Ishikawa (cell line): ENCODE data around the gene ERVMER34-1.

Experiments used
- CEBPB ChIP-seq: IDR thresholded peaks from 2 replicates; pipeline ENCODE4 v1.6.1; 2012
- CREB1 ChIP-seq: IDR thresholded peaks from 2 replicates; pipeline ENCODE4 v1.6.1; 2012; ENCODE audit warnings: low read depth
- EGR1 ChIP-seq: IDR thresholded peaks from 2 replicates; pipeline ENCODE4 v1.6.1; 2012
- EP300 ChIP-seq: IDR thresholded peaks from 2 replicates; pipeline ENCODE4 v1.6.1; 2012; ENCODE audit warnings: borderline replicate concordance
- FOXM1 ChIP-seq: IDR thresholded peaks from 2 replicates; pipeline ENCODE4 v1.6.1; 2012; ENCODE audit warnings: low read depth, borderline replicate concordance
- MAX ChIP-seq: IDR thresholded peaks from 2 replicates; pipeline ENCODE4 v1.6.1; 2012
- NFIC ChIP-seq: IDR thresholded peaks from 2 replicates; pipeline ENCODE4 v1.6.1; 2012
- RAD21 ChIP-seq: IDR thresholded peaks from 2 replicates; pipeline ENCODE4 v1.6.1; 2012; ENCODE audit warnings: low read depth
- REST ChIP-seq: IDR thresholded peaks from 2 replicates; pipeline ENCODE4 v1.6.1; 2012; ENCODE audit warnings: low read depth, mild to moderate bottlenecking
- TAF1 ChIP-seq: IDR thresholded peaks from 2 replicates; pipeline ENCODE4 v1.6.1; 2012; ENCODE audit warnings: low read depth, mild to moderate bottlenecking
- TCF12 ChIP-seq: IDR thresholded peaks from 2 replicates; pipeline ENCODE4 v1.6.1; 2012; ENCODE audit warnings: low read depth
- TEAD4 ChIP-seq: IDR thresholded peaks from 2 replicates; pipeline ENCODE4 v1.6.1; 2012
- USF1 ChIP-seq: IDR thresholded peaks from 2 replicates; pipeline ENCODE4 v1.6.1; 2012
- YY1 ChIP-seq: IDR thresholded peaks from 2 replicates; pipeline ENCODE4 v1.6.1; 2012; ENCODE audit warnings: low read depth
- ZBTB7A ChIP-seq: IDR thresholded peaks from 2 replicates; pipeline ENCODE4 v1.6.1; 2012; ENCODE audit warnings: low read depth

ERVMER34-1 gene

GRCh38 chr4:52701207-52701606, 50.0 kb downstream of the ERVMER34-1 start:
- TF ChIP-seq NFIC, result no peak
- TF ChIP-seq EGR1, result no peak
- no peak for TF ChIP-seq TAF1
- no peak for TF ChIP-seq TEAD4
- no peak for TF ChIP-seq REST
- TF ChIP-seq TCF12, result no peak
- no peak for TF ChIP-seq ZBTB7A
- TF ChIP-seq EP300, result no peak
- no peak for TF ChIP-seq RAD21
- no peak for TF ChIP-seq FOXM1
- TF ChIP-seq CEBPB, result no peak
- TF ChIP-seq MAX, result no peak
- TF ChIP-seq YY1, result no peak

GRCh38 chr4:52694936-52695335, 56.3 kb downstream of the ERVMER34-1 start:
- TF ChIP-seq TEAD4 (no peak), ZBTB7A (no peak)

GRCh38 chr4:52693492-52693891, 57.7 kb downstream of the ERVMER34-1 start:
- TF ChIP-seq USF1, result no peak
- TF ChIP-seq TAF1, result no peak
- no peak for TF ChIP-seq EGR1
- no peak for TF ChIP-seq CREB1
- no peak for TF ChIP-seq ZBTB7A
- TF ChIP-seq REST, result no peak
- TF ChIP-seq CEBPB, result no peak
- TF ChIP-seq YY1, result no peak
- no peak for TF ChIP-seq FOXM1
- TF ChIP-seq MAX, result no peak
- TF ChIP-seq NFIC, result no peak
- TF ChIP-seq TCF12, result no peak
- TF ChIP-seq RAD21, result no peak
